Head of caudate nucleus (tissue), 42 donors: Measurements from ENCODE around the gene AGT.
"Not testable (repeated sequence)": the region's sequence is repeated elsewhere in the genome, so short reads cannot be mapped to it uniquely, and the experiment has no call there.

ENCODE experiments used
- DNase-seq, 42 donors: peaks; one replicate each; pipeline versions ENCODE4 v3.0.0 to v3.0.0-alpha.2; 2020 to 2021; ENCODE audit warnings: mixed read lengths in 7 of 42
- intact Hi-C: fragments of 100-400 bp; cut with DNase I; formaldehyde crosslinking; loops from one replicate; pipeline ENCODE4 v1.15.0; 2022

Gene AGT

DNA sequence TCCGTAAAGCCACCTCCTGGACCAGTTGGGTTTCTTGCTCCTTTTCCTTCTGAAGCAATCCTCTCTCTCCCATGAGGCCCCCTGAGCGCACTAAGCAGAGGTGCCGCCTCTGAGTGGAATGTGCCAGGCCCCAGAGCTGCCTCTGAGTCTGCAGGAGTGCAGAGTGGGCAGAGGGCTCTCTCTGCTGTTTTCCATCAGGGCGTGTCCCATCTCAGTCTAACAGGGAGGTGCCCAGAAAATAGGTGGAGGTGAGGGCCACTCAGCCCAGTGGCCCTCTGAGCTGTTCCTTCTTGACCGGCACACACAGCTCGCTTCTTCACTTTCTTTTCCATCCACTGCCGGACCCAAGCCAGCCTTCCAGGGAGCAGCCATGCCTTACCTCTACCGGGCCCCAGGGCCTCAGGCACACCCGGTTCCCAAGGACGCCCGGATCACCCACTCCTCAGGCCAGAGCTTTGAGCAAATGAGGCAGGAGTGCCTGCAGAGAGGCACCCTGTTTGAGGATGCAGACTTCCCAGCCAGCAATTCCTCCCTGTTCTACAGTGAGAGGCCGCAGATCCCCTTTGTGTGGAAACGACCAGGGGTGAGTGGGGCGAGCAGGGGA is 33.3 kb upstream of the AGT start, which contains the start of gene CAPN9:
TSS of gene CAPN9 (plus strand) at position 262 of the 604 bp plus-strand sequence. CDS start at position 371, 109 bp downstream.
- no peak for DNase-seq
- intact Hi-C loops, result no loop called here

DNA sequence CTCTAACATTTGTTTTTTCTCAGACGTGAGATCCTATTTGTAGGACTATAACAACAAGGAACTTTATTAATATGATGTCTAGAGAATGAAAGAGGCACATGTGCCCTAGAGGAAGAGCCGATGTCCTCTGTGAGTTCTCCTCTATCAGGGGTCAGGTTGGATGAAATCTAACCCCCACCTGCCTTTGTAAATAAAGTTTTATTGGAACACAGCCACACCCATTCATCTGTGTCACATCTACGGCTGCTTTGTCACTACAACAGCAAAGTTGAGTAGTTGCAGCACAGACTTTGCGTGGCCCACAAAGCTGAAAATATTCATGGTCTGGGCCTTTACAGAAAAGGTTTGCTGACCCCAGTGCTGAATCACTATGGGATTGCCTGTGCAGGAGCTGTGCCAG is 32.7 kb upstream of the AGT start:
- DNase-seq, result no peak
- intact Hi-C loops, result no loop called here

DNA sequence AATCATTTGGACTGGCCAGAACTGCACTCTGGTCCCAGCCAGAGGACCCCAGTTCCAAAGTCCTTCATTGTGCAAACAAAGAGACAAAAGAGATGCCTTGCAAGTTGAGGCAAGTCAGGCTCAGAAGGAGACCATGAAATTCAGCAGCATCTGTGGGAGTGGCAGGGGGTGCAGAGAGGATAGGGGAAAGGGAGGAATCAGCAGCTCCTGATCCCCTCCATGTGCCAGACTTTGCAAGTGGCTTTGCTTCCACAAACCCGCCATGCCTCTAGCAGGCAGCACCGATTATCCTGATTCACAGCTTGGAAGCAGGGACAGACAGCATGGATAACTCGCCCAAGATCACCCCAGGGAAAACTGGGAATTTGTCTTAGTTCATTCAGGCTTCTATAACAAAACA is 31.1 kb upstream of the AGT start:
- intact Hi-C loops, result no loop called here
- no peak for DNase-seq

DNA sequence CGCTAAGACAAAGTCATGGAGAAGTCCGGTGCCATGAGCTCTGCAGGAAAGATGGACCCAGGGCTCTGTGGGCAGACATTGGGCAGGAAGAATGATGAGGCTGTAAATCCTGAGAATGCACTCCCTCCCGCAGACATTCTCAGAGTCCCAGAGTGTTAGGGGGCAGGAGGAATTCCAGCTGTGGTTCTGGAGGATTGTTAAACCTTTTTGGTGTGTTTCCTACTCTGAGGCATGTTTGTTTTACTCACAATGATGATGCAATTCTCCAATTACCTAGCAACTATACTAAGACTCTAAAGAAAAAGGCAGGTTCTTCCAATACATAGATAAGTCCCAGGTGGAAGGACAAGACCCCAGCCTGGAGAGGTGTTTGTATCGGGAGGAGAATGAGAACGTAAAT is 30.5 kb upstream of the AGT start:
- intact Hi-C loops, result no loop called here

DNA sequence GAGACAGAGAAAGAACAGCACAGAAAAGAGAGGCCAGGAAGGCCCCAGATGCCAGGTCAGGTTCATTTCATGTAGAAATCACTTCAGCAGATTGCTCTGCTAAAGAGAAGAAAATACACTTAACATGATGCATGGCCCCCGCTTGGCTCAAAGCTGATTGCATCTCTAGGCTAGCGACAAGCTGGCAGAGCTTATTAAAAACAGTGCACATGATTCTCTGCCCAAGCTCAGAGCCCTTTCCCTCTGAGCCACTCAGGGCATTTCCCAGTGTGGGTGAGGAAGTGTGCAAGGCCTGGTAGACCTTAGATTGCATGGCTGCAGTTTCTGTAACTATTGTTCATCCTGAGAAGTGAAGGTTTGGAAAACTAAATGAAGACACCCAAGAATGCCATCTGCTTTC is 30.0 kb upstream of the AGT start:
- intact Hi-C loops, result no loop called here
- no peak for DNase-seq

More for the DNA sequence above, 30.5 kb upstream of the AGT start:
- DNase-seq, result no peak

DNA sequence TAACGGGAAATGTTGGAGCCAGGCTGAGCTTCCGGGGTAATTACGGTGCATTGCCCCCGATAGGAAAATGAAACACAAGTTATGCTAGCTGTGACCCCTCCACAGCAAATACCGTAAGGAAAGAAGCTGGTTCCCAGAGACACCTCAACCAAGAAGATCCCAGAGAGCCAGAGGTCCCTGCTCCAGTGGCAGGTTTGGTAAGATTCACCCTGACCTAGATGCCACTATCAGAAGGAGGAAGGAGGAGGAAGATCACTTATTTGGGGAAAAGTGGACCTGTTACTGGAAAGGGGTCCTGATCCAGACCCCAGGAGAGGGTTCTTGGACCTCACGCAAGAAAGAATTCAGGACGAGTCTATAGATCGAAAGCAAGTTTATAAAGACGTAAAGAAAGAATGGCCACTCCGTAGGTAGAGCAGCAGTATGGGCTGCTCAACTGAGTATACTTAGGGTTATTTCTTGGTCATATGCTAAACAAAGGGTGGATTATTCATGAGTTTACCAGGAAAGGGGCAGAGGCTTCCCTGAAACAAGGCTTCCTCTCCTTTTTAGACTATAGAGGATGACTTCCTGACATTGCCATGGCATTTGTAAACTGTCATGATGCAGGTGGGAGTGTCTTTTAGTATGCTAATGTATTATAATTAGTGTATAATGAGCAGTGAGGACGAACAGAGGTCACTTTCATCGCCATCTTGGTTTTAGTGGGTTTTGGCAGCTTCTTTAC is 25.8 kb upstream of the AGT start:
- intact Hi-C loops, result no loop called here
- no peak for DNase-seq

DNA sequence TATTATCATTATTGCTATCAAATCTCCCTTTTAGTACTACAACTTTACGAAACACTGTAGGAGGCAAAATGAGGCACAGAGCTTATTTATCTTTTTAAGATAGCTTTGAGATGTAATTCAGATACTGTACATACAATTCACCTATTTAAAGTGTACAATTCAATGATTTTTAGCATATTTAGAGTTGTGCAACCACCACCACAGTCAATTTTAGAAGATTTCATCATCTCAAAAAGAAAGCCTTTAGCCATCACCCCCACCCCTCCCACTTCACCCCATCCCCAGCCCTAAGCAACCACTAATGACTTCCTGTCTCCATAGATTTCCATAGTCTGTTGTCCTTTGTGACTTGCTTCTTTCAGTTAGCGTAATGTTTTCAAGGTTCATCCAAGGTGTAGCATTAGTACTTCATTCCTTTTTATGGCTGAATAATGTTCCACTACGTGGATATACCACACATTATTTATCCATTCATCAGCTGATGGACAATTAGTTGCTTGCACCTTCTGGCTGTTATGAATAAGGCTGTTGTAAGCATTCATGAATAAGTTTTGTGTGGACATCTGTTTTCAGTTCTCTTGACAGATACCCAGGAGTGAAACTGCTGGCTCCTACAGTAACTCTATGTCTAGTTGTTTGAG is 23.8 kb upstream of the AGT start:
- no peak for DNase-seq
- intact Hi-C loops, result no loop called here

DNA sequence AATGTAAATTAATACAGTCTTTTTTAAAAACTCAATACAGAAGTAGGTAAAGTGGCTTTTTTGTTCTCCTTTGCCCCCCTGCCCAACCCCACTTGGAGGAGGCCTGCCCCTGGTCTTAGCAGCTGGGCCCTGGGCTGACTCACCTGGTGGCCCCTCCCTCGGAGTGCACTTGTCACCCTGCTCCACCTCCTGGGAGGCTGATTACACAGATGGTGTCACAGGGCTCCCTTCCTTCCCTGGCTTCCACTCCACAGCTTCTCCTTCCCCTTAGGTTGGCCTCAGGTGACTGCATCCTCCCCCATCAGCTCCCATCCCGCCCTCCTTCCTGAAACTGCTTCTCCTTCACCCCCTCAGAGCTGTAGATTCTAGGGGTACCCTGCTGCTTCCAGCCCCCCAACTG is 21.5 kb upstream of the AGT start:
- DNase-seq, result no peak
- intact Hi-C loops, result no loop called here

DNA sequence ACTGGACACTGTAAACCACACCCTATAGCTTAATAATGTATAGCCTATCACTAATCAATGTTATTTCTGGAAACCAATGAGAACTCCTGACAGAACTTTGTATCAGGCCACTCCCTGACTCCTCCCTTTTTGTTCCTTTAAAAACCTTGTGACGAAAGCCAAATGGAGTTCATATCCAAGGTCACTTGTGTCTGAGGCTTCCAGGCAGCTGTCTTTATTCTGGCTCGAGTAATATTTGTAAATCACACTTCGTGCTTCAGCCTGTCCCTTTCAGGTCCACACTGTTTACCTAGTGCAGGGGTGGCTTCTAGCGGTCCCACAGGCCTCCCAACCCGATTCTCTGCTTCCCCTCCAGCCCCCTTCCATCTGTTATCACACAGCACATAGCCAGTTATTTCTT is 17.1 kb upstream of the AGT start:
- DNase-seq, result no peak
- intact Hi-C loops, result no loop called here

DNA sequence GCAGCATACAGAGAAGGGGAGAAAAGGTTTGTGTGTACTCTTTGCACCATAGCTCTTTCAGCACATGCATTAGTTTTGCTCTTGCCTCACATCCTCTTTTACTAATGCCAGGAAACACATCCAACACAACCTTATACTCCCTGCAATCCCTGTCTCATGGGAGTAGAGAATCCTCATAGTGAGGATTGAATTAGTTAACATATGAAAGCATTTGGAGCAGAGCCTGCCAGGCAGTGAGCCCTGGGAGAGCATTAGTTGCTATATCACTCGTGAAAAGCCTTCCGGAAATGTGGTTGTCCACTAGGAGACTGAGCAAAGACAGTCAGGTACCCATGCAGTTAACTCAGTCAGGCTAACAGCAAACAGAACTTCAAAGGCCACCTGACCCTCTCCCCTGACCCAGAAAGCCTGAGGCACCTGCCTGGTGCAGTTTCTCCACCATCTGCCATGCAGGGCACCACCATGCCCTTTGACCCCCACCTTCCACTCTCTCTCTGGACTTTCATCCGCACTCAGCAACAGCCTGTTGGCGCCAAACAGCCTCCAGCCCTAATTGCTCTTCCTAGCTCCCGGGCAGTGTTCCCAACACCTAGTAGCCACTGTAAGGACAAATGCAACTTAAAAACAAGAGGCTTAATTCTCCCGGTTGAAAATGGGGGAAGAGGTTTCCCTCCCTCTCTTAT is 14.9 kb upstream of the AGT start:
- peak in 15 of 42 donors; percentile 26 to 63 (median 50) for DNase-seq

DNA sequence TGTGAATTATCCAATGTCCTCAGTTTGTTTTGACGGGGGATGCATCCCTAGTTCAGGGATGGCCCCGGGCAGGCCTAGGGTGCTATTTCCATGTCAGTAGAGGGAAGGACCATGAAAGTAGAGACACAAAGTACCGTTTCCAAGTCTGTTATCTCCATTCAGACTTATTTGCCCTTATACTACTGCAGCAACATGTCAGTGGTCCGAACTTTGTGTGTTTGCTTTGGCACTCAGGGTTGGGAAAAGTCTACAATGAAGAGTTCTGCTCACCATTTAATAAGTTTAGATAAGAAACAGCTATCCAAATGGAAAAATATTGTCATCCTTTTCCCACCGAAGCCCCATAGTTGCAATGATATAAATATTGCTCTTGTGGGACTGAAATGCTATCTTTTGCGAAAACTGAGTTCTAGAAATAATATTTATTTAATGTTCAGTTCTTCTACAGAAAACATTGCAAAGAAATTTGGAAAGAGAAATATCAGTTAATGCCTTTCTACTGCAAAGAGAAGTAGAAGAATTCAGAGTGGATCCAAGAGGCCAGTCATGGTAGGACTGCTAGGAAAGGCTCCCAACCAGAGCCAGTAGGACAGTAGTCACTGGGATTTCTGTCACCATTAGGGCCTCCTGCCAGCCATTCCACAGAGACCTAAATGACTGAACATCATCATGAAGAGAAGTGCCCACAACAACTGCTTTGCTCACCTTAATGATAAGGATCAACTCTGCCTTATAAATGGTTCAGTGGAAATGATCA is 11.5 kb upstream of the AGT start:
- DNase-seq, result no peak
- intact Hi-C loops, result no loop called here

More for the DNA sequence above, 14.9 kb upstream of the AGT start:
- intact Hi-C loops, result no loop called here

DNA sequence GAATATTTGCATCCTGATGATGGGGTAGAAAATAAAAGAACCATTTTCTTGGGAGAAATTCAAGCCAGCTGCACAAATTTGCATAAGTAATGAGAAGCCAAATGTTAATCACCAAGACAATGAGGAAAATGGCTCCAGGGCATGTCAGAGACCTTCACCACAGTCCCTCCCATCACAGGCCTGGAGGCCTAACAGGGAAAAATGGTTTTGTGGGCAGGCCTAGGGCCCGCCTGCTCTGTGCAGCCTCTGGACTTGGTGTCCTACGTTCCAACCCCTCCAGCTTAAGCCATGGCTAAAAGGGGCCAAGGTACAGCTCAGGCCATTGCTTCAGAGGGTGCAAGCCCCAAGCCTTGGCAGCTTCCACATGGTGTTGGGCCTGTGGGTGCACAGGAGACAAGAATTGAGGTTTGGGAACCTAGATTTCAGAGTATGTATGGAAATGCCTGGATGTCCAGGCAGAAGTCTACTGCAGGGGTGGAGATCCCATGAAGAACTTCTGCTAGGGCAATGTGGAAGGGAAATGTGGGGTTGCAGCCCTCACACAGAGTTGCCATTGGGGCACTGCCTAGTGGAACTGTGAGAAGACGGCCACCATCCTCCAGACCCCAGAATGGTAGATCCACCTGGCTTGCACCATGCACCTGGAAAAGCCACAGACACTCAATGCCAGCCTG is 8.1 kb upstream of the AGT start:
- intact Hi-C loops, DNase-seq: not testable (repeated sequence)

DNA sequence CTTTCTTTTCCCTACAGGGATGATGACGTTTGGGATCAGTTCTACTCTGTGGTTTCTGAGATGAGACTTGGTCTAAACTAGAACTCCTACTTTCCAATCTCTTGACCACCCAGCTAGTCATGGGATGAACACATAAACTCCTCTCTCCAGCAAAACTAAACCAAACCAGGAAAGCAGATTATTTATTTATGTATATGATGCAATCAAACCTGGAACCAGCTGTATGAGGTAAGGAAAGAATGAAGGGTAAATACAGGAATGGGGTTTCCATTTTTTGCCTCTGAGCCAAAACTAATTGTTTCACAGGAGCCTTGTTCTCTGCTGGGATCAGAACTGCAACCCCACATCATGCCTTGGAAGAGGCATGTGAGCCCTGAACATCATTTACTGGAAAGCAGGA is 3.3 kb upstream of the AGT start:
- DNase-seq, result no peak
- intact Hi-C loops, result no loop called here

DNA sequence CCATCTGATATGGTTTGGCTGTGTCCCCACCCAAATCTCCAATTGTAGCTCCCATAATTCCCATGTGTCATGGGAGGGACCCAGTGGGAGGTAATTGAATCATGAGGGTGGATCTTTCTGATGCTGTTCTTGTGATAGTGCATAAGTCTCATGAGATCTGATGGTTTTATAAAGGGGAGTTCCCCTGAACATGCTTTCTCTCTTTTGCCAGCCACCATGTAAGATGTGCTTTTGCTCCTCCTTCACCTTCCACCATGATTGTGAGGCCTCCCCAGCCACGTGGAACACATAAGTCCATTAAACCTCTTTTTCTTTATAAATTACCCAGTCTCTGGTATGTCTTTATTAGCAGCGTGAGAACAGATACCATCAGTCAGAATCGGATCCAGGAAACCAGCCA is 2.5 kb upstream of the AGT start:
- intact Hi-C loops, DNase-seq: not testable (repeated sequence)

DNA sequence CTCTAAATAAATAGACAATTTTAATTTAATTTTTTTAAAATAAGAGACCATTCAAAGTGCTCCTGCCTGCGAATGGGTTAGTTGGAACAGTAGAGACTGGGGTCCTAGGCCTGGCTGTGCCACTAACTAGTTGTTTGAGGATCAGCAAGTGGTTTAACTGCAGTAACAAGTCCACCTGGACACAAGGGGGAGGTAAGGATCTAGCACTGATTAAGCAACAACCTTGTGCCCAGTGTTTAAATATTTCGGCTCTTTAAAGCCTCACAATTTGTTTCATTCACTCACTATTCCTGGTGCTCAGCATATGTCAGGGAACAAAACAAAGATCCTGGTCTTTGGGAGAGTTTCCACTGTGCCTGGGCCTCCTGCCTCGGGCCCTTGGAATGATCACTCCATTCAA is 1.6 kb upstream of the AGT start:
- intact Hi-C loops, result no loop called here
- no peak for DNase-seq

DNA sequence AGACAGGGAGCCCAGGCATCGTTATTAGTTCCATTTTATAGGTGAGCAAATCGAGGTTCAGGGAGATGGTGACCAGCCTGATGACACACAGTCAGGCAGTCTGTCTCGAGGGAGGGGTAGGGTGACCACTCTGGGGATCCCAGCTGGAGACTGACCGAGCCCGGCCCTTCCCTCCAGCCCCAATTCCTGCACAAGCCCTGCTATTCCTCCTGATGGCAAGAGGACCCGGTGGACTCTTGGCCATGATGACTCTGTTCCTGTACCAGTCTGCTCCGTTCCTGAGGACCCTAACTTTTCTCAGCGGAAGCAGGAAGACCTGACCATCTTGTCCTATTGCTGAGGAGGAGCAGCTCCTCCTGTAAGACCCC is 391 bp downstream of the AGT start:
- DNase-seq, result no peak
- intact Hi-C loops, result loop anchor here (5.0 kb wide), 2 partner anchors 39 to 71 kb away; partner anchors contain the start of gene COG2

DNA sequence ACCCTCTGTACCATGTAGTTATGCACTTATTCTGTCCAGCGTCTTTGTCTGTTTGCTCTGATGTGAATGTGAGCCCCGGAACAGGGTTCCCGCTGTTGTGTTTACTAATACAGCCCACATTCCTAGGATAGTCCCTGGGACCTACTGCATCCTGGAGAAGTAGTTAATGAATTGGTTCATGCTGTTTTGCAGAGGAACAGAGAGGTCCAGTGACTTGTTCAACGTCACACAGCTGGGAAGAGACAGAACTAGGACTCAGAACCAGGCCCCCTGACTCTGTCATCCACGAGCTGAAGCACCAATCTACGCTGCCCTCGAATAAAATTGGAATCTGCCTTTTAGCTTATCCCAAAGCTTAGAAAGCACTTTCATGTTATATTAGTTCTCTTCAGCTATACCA is 784 bp downstream of the AGT start:
- intact Hi-C loops, result loop anchor here (5.0 kb wide), 2 partner anchors 39 to 71 kb away; partner anchors contain the start of gene COG2
- DNase-seq, result no peak

DNA sequence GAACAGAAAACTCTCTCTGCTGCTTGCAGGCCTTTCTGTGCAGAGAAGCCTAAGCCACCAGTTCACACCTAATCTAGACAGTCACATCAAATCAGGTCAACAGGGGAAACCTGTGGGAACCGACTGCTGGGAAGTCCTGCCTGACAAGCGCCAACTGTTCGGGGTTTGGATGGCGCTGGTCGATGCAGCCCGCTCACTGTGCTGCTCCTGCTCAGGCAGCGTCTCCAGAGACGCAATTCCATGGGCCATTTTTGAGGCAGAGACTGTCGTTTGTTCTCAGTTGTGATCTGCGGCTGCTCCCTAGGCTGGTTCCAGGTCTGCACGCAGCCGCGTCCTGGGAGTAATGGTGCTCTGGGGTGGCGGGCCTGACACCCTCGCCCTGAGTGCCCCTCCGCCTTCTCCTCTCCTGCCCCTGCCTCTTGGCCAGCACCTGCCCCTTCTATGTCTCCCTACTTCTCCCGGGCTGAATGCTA is 1.4 kb downstream of the AGT start:
- DNase-seq, result no peak
- intact Hi-C loops, result loop anchor here (5.0 kb wide), 2 partner anchors 40 to 70 kb away; partner anchors contain the start of gene COG2
